Fibroblast of pulmonary artery (primary cell): ENCODE measurements around the gene CAMK1G.

Experiments
- DNase-seq: peaks from one replicate; pipeline ENCODE4 v3.0.0-alpha.2; 2010; ENCODE audit warnings: low read depth
- H3K4me3 ChIP-seq: replicated peaks from 2 replicates; pipeline ENCODE4 v1.5.1; 2011; ENCODE audit warnings: low read depth, mild to moderate bottlenecking, control low read depth, low read length, moderate library complexity
- TF ChIP-seq, protein P1 (sequence below): IDR thresholded peaks from 2 replicates; pipeline ENCODE4 v1.5.1; 2011; ENCODE audit warnings: mild to moderate bottlenecking, control low read depth, low read length, inconsistent platforms; ENCODE audit errors: missing control alignments

CAMK1G gene

GRCh38 chr1:209583408-209583807 lies at the start of gene CAMK1G:
CAMK1G (plus strand) TSS chr1:209583714; CDS start chr1:209594984, 11,270 bp downstream.
- peak within 1 kb of the TSS; percentile 24 for H3K4me3 ChIP-seq
- TF ChIP-seq, protein P1, sequence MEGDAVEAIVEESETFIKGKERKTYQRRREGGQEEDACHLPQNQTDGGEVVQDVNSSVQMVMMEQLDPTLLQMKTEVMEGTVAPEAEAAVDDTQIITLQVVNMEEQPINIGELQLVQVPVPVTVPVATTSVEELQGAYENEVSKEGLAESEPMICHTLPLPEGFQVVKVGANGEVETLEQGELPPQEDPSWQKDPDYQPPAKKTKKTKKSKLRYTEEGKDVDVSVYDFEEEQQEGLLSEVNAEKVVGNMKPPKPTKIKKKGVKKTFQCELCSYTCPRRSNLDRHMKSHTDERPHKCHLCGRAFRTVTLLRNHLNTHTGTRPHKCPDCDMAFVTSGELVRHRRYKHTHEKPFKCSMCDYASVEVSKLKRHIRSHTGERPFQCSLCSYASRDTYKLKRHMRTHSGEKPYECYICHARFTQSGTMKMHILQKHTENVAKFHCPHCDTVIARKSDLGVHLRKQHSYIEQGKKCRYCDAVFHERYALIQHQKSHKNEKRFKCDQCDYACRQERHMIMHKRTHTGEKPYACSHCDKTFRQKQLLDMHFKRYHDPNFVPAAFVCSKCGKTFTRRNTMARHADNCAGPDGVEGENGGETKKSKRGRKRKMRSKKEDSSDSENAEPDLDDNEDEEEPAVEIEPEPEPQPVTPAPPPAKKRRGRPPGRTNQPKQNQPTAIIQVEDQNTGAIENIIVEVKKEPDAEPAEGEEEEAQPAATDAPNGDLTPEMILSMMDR, result no peak
- peak; percentile 62 for DNase-seq

DNA sequence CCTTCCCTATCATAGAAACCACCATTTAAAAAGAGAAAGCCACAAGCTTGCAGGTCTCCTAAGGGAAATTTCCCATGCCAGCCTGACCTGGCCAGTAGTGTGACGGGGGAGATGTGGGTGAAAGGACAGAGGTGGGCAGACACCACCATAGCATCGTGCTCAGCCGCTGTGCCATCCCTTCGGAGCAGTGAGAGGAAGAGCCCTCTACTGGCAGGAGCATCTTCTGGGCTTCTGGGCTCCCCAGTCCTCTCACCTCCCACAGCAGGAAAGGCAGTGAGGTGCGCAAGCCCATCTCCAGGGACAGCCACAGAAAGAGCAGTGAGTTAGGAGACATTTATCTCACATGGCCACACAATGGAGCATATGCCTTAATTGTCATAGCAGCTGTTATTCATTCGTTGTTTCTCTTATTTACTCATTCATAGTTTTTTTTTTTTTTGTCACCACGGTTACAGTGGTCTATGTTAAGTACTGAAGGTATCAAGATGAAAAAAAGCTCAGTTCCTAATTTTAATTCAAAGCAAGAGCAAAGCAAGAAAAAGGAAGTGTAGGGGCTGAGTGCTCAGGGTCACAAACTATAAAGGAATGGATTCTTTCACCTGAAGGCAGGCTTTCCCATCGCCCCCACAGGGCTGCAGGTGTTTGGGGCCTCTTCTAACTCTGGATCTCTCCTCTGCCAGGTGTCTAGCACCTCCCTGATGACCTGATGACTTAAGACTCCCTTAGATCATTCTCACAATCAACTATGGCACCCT lies 48.8 kb upstream of the CAMK1G start:
- TF ChIP-seq, protein P1, result no peak
- no peak overlapping the region for H3K4me3 ChIP-seq
- no peak for DNase-seq

DNA sequence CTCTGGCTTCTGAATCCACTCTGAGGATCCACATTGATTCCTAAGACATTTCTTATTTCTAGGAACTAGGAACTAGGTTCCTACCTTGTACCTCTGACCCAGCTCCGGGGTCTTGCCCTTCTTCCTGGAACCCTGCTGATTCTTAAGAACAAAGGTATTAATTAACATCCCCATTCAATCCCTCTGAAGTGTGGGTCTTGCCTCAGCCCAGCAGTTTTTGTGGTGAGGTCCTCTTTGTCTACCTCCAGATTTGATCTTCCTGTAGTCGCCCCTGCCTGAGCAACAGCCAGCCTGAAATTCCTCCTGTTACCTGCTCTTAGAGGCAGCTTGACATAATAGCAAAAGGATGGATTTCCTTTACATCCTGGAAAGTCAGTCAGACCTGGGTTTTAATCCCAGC lies 46.7 kb upstream of the CAMK1G start:
- TF ChIP-seq, protein P1, result no peak
- DNase-seq, result no peak
- no peak overlapping the region for H3K4me3 ChIP-seq

GRCh38 chr1:209537336-209538114 lies 46.0 kb upstream of the CAMK1G start:
- no peak overlapping the region for H3K4me3 ChIP-seq
- DNase-seq, result no peak
- TF ChIP-seq, protein P1, result no peak

GRCh38 chr1:209539576-209539975 lies 43.9 kb upstream of the CAMK1G start:
- DNase-seq, result no peak
- no peak overlapping the region for H3K4me3 ChIP-seq
- TF ChIP-seq, protein P1, result no peak

GRCh38 chr1:209542585-209542984 lies 40.9 kb upstream of the CAMK1G start:
- no peak for DNase-seq
- H3K4me3 ChIP-seq, result no peak overlapping the region
- TF ChIP-seq, protein P1, result no peak
